ENCODE results near the gene SPHK2.

GRCh38 chr19:48642862-48643261 is 23.6 kb downstream of the SPHK2 start:
- TF ChIP-seq, protein P1, sequence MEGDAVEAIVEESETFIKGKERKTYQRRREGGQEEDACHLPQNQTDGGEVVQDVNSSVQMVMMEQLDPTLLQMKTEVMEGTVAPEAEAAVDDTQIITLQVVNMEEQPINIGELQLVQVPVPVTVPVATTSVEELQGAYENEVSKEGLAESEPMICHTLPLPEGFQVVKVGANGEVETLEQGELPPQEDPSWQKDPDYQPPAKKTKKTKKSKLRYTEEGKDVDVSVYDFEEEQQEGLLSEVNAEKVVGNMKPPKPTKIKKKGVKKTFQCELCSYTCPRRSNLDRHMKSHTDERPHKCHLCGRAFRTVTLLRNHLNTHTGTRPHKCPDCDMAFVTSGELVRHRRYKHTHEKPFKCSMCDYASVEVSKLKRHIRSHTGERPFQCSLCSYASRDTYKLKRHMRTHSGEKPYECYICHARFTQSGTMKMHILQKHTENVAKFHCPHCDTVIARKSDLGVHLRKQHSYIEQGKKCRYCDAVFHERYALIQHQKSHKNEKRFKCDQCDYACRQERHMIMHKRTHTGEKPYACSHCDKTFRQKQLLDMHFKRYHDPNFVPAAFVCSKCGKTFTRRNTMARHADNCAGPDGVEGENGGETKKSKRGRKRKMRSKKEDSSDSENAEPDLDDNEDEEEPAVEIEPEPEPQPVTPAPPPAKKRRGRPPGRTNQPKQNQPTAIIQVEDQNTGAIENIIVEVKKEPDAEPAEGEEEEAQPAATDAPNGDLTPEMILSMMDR (IDR thresholded peaks at IDR 0.05) = no peak
- no peak for TF ChIP-seq EP300 (IDR thresholded peaks at IDR 0.05)
- no peak for TF ChIP-seq POLR2AphosphoS5 (IDR thresholded peaks at IDR 0.05)
- no peak for TF ChIP-seq POLR2A (IDR thresholded peaks at IDR 0.05)

All from upper lobe of left lung (tissue), 4 donors.